HCT116 (cell line): ENCODE measurements around the gene DRC7. TPM values are rescaled to one million over a fixed set of nuclear protein-coding genes. Genes with fewer than 3 reads are reported as not detected.

Source experiments
- ATAC-seq: fragments of 200-7000 bp; cut with Tn5 transposase; 2 replicates; pipeline ENCODE4 v1.9.1; 2020; ENCODE audit warnings: mild to moderate bottlenecking, moderate library complexity
- BruUV-seq: library from RNA; stranded (reverse); fragments of 400-500 nt; replicated peaks from 2 replicates; lab custom pipeline; 2021; lab: Mats Ljungman, UMichigan
- CTCF ChIA-PET: fragments of 300-600 bp; sonication (Branson Sonifier 250); formaldehyde crosslinking; loops from one replicate; lab custom pipeline; 2021; ENCODE audit warnings: antibody characterized with exemption; lab: Charles Lee
- POLR2A ChIA-PET: fragments of 300-600, 350-600 bp; sonication (Branson Sonifier 250); formaldehyde crosslinking; loops from one replicate; lab custom pipeline; 2021; ENCODE audit warnings: antibody characterized with exemption; lab: Charles Lee
- RAD21 ChIA-PET, 2 experiments: fragments of 300-600 bp; sonication (Branson Sonifier 250); formaldehyde crosslinking; loops; one replicate each; lab custom pipeline; 2023; ENCODE audit warnings: low total read pairs in 2 of 2; ENCODE audit not compliant: uncharacterized antibody in 2 of 2, unreplicated experiment in 2 of 2, low non-redundant PET in 1 of 2; lab: Charles Lee
- DNase-seq: peaks from one replicate; pipeline ENCODE4 v3.0.0-alpha.2; 2010; ENCODE audit warnings: low read depth, low spot score
- H2AFZ ChIP-seq: fragments of 200-600 bp; shearing (Covaris generic), sonication (generic); 2 replicates; pipeline ENCODE4 v1.6.1; 2017; ENCODE audit warnings: low read depth, mixed run types, mixed read lengths, antibody characterized with exemption, low read length; ENCODE audit not compliant: poor library complexity, severe bottlenecking
- H3K27ac ChIP-seq: 2 replicates; pipeline ENCODE4 v1.5.1; 2012; ENCODE audit warnings: low read depth, low read length
- H3K27me3 ChIP-seq: fragments of 200-600 bp; sonication (generic); 2 replicates; pipeline ENCODE4 v1.6.1; 2016; ENCODE audit warnings: mixed run types, low read length, mixed read lengths; ENCODE audit not compliant: insufficient read depth
- H3K36me3 ChIP-seq, 2 experiments: fragments of 200-500 bp in 1 of 2; fragments of 200-600 bp in 1 of 2; sonication (Bioruptor generic) in 1 of 2; sonication (generic) in 1 of 2; 2 replicates each; pipeline versions ENCODE4 v1.5.1 to v1.6.1; 2014 to 2016; ENCODE audit warnings: low read length in 2 of 2, inconsistent platforms in 1 of 2, mixed read lengths in 1 of 2, mixed run types in 1 of 2; ENCODE audit not compliant: insufficient read depth in 2 of 2, control insufficient read depth in 1 of 2
- H3K4me1 ChIP-seq, 2 experiments: fragments of 200-600 bp in 1 of 2; sonication (generic) in 1 of 2; 2 replicates each; pipeline versions ENCODE4 v1.5.1 to v1.6.1; 2012 to 2017; ENCODE audit warnings: low read length in 2 of 2, inconsistent platforms in 1 of 2, mild to moderate bottlenecking in 1 of 2, mixed read lengths in 1 of 2, mixed run types in 1 of 2, moderate library complexity in 1 of 2; ENCODE audit not compliant: insufficient read depth in 2 of 2, control insufficient read depth in 1 of 2
- H3K4me2 ChIP-seq: fragments of 200-600 bp; sonication (generic); 2 replicates; pipeline ENCODE4 v1.6.1; 2017; ENCODE audit warnings: mixed run types, low read length, mixed read lengths
- H3K4me3 ChIP-seq, 2 experiments: fragments of 200-600 bp in 1 of 2; sonication (generic) in 1 of 2; replicated peaks in 1 of 2; 2 replicates each; pipeline ENCODE4 v1.5.1; 2011 to 2016; ENCODE audit warnings: low read length in 2 of 2, control low read depth in 1 of 2, low read depth in 1 of 2, mild to moderate bottlenecking in 1 of 2, mixed read lengths in 1 of 2, mixed run types in 1 of 2
- H3K79me2 ChIP-seq: fragments of 200-600 bp; sonication (generic); 2 replicates; pipeline ENCODE4 v1.6.1; 2017; ENCODE audit warnings: mild to moderate bottlenecking, mixed run types, low read length, moderate library complexity, mixed read lengths; ENCODE audit not compliant: insufficient read depth
- H3K9ac ChIP-seq: fragments of 200-600 bp; sonication (generic); 2 replicates; pipeline ENCODE4 v1.6.1; 2016; ENCODE audit warnings: low read length, mixed read lengths
- H3K9me2 ChIP-seq: fragments of 200-600 bp; sonication (generic), shearing (Covaris generic); 2 replicates; pipeline ENCODE4 v1.6.1; 2017; ENCODE audit warnings: mixed run types, mild to moderate bottlenecking, moderate library complexity; ENCODE audit not compliant: insufficient read depth
- H3K9me3 ChIP-seq, 2 experiments: fragments of 200-500 bp in 1 of 2; fragments of 200-600 bp in 1 of 2; sonication (Bioruptor generic) in 1 of 2; sonication (generic) in 1 of 2; 2 replicates each; pipeline ENCODE4 v1.6.1; 2014 to 2017; ENCODE audit warnings: low read length in 2 of 2, mixed read lengths in 2 of 2, inconsistent platforms in 1 of 2, low read depth in 1 of 2, mild to moderate bottlenecking in 1 of 2, mixed run types in 1 of 2, moderate library complexity in 1 of 2; ENCODE audit not compliant: control insufficient read depth in 1 of 2, insufficient read depth in 1 of 2
- H4K20me1 ChIP-seq: fragments of 200-600 bp; sonication (generic), shearing (Covaris generic); 2 replicates; pipeline ENCODE4 v1.6.1; 2017; ENCODE audit warnings: mixed run types, mild to moderate bottlenecking, moderate library complexity; ENCODE audit not compliant: insufficient read depth
- CBX3 ChIP-seq: IDR thresholded peaks from 2 replicates; pipeline ENCODE4 v1.6.1; 2012; ENCODE audit warnings: low read depth
- EGR1 ChIP-seq: IDR thresholded peaks from 2 replicates; pipeline ENCODE4 v1.6.1; 2012; ENCODE audit warnings: low read depth
- ELF1 ChIP-seq: IDR thresholded peaks from 2 replicates; pipeline ENCODE4 v1.6.1; 2012; ENCODE audit warnings: low read depth, borderline replicate concordance
- EZH2 ChIP-seq: fragments of 200-600 bp; sonication (generic); IDR thresholded peaks from 2 replicates; pipeline ENCODE4 v1.6.1; 2017; ENCODE audit warnings: antibody characterized with exemption, mixed run types
- EZH2phosphoT487 ChIP-seq: fragments of 200-600 bp; IDR thresholded peaks from 2 replicates; pipeline ENCODE4 v1.6.1; 2018; ENCODE audit warnings: antibody characterized with exemption, borderline replicate concordance
- JUND ChIP-seq: IDR thresholded peaks from 2 replicates; pipeline ENCODE4 v1.6.1; 2012
- POLR2A ChIP-seq: IDR thresholded peaks from 2 replicates; pipeline ENCODE4 v1.7.0; 2011; ENCODE audit warnings: borderline replicate concordance; ENCODE audit not compliant: insufficient read depth, insufficient read length; ENCODE audit errors: extremely low read depth
- RAD21 ChIP-seq: IDR thresholded peaks from 2 replicates; pipeline ENCODE4 v1.6.1; 2012; ENCODE audit warnings: low read depth, mild to moderate bottlenecking
- REST ChIP-seq: IDR thresholded peaks from 2 replicates; pipeline ENCODE4 v1.6.1; 2012; ENCODE audit warnings: low read depth
- SIN3A ChIP-seq: IDR thresholded peaks from 2 replicates; pipeline ENCODE4 v1.6.1; 2012; ENCODE audit warnings: low read depth
- SP1 ChIP-seq: IDR thresholded peaks from 2 replicates; pipeline ENCODE4 v1.6.1; 2012; ENCODE audit warnings: low read depth
- SRF ChIP-seq: IDR thresholded peaks from 2 replicates; pipeline ENCODE4 v1.6.1; 2012; ENCODE audit warnings: low read depth
- YY1 ChIP-seq: IDR thresholded peaks from 2 replicates; pipeline ENCODE4 v1.6.1; 2011; ENCODE audit warnings: low read length, low read depth, moderate library complexity, mild to moderate bottlenecking; ENCODE audit not compliant: insufficient replicate concordance; ENCODE audit errors: extremely low read depth
- ZNF274 ChIP-seq: fragments of 200-500 bp; sonication (Bioruptor generic); IDR thresholded peaks from 2 replicates; pipeline ENCODE4 v1.6.1; 2014; ENCODE audit warnings: mild to moderate bottlenecking, low read depth, low read length, inconsistent platforms
- intact Hi-C: fragments of 100-400 bp; cut with micrococcal nuclease; formaldehyde crosslinking; loops from 2 replicates; pipeline ENCODE4 v1.10.0; 2022
- total RNA-seq: library from RNA; stranded (reverse); gene quantifications from one replicate; pipeline ENCODE4 v1.2.1, GENCODE V29; 2021; ENCODE audit not compliant: unreplicated experiment

DRC7 gene
- total RNA-seq, 1 experiment from 2014 or later, result 0.91 TPM

- no peaks in the 10 kb centered on the region for H4K20me1 ChIP-seq
- H3K9me2 ChIP-seq, result no peaks in the 10 kb centered on the region
- no peaks in the 10 kb centered on the region for H3K4me1 ChIP-seq
- H3K27me3 ChIP-seq, result no peaks in the 10 kb centered on the region
- no peak overlapping the region for H3K4me2 ChIP-seq
- ATAC-seq, result no peak
- H2AFZ ChIP-seq, result no peak overlapping the region
- POLR2A ChIA-PET, result no interaction called here
- RAD21 ChIA-PET, result no interaction called here
- intact Hi-C loops, result no loop called here
- no peak overlapping the region for H3K27ac ChIP-seq
- CTCF ChIA-PET, result no interaction called here
- H3K79me2 ChIP-seq, result no peaks in the 10 kb centered on the region
- TF ChIP-seq SP1 (no peak), EZH2phosphoT487 (no peak), EGR1 (no peak), YY1 (no peak), POLR2A (no peak), RAD21 (no peak), JUND (no peak), REST (no peak), EZH2 (no peak), SRF (no peak), SIN3A (no peak), CBX3 (no peak), ELF1 (no peak), ZNF274 (no peak)
- TF ChIP-seq, all 23 proteins: peak for 0
- Histone ChIP-seq H3K4me3 (no peak overlapping the region), H3K36me3 (no peaks in the 10 kb centered on the region; a peak in 1 of 4 replicates), H3K9me3 (no peaks in the 10 kb centered on the region), H3K9ac (no peak overlapping the region)
- no peak for DNase-seq
- no TSS peak for BruUV-seq
These were observed 37.4 kb upstream of the DRC7 start for GRCh38 chr16:57657228-57657627.
